KMS-11 (cell line): ENCODE measurements around the gene ABLIM2.

Experiments
- H2AFZ ChIP-seq: fragments of 200-600 bp; sonication (generic); 2 replicates; pipeline ENCODE4 v1.6.1; 2016; ENCODE audit warnings: antibody characterized with exemption, mixed run types, low read depth
- H3K27ac ChIP-seq: fragments of 200-600 bp; sonication (generic); 2 replicates; pipeline ENCODE4 v1.6.1; 2016; ENCODE audit warnings: mild to moderate bottlenecking, mixed run types
- H3K27me3 ChIP-seq: fragments of 200-600 bp; sonication (generic); 2 replicates; pipeline ENCODE4 v1.6.1; 2017; ENCODE audit warnings: mild to moderate bottlenecking, low read depth, mixed run types, moderate library complexity; ENCODE audit not compliant: insufficient read depth
- H3K36me3 ChIP-seq: fragments of 200-600 bp; sonication (generic); 2 replicates; pipeline ENCODE4 v1.6.1; 2017; ENCODE audit warnings: mild to moderate bottlenecking, mixed run types; ENCODE audit not compliant: insufficient read depth
- H3K4me1 ChIP-seq: fragments of 200-600 bp; sonication (generic); 2 replicates; pipeline ENCODE4 v1.6.1; 2016; ENCODE audit warnings: mild to moderate bottlenecking, low read depth, mixed run types; ENCODE audit not compliant: poor library complexity, severe bottlenecking
- H3K4me2 ChIP-seq: fragments of 200-600 bp; sonication (generic); 2 replicates; pipeline ENCODE4 v1.7.0; 2016; ENCODE audit warnings: mild to moderate bottlenecking, mixed run types
- H3K4me3 ChIP-seq: fragments of 200-600 bp; sonication (generic); IDR thresholded peaks from 2 replicates; pipeline ENCODE4 v1.6.1; 2017; ENCODE audit warnings: low read depth, low read length, mixed read lengths; ENCODE audit not compliant: insufficient read depth
- H3K79me2 ChIP-seq: fragments of 200-600 bp; sonication (generic); 2 replicates; pipeline ENCODE4 v1.6.1; 2016; ENCODE audit warnings: low read depth, mixed run types; ENCODE audit not compliant: insufficient read depth
- H3K9ac ChIP-seq: fragments of 200-600 bp; sonication (generic); 2 replicates; pipeline ENCODE4 v1.6.1; 2016; ENCODE audit warnings: mild to moderate bottlenecking, mixed run types
- H4K20me1 ChIP-seq: fragments of 200-600 bp; sonication (generic); 2 replicates; pipeline ENCODE4 v1.6.1; 2016; ENCODE audit warnings: mild to moderate bottlenecking, mixed run types; ENCODE audit not compliant: insufficient read depth
- CTCF ChIP-seq: fragments of 200-600 bp; sonication (generic); conservative IDR thresholded peaks from 2 replicates; pipeline ENCODE4 v1.6.1; 2017; ENCODE audit warnings: low read depth, mild to moderate bottlenecking, antibody characterized with exemption, low read length, moderate library complexity, mixed read lengths

ABLIM2 gene

GRCh38 chr4:8132947-8133705, 25.5 kb downstream of the ABLIM2 start:
- H3K27me3 ChIP-seq = no peaks in the 10 kb centered on the region
- H3K9ac ChIP-seq = no peak overlapping the region
- H3K79me2 ChIP-seq = no peaks in the 10 kb centered on the region
- H3K4me1 ChIP-seq = no peaks in the 10 kb centered on the region
- TF ChIP-seq CTCF = no peak
- H3K4me2 ChIP-seq = no peak overlapping the region
- no peak overlapping the region for H3K27ac ChIP-seq
- no peak overlapping the region for H2AFZ ChIP-seq
- no peaks in the 10 kb centered on the region for H4K20me1 ChIP-seq
- no peaks in the 10 kb centered on the region for H3K36me3 ChIP-seq
- no peak overlapping the region for H3K4me3 ChIP-seq

- Histone ChIP-seq H3K9ac (no peak overlapping the region), H3K4me3 (no peak overlapping the region), H3K36me3 (no peaks in the 10 kb centered on the region), H3K4me2 (no peak overlapping the region), H3K79me2 (no peaks in the 10 kb centered on the region), H4K20me1 (no peaks in the 10 kb centered on the region), H3K27me3 (no peaks in the 10 kb centered on the region), H2AFZ (no peak overlapping the region), H3K4me1 (no peaks in the 10 kb centered on the region), H3K27ac (no peak overlapping the region)
- TF ChIP-seq CTCF = no peak
Measured at GRCh38 chr4:8132400-8132799, 26.2 kb downstream of the ABLIM2 start.

GRCh38 chr4:8131826-8132225, 26.8 kb downstream of the ABLIM2 start:
- no peaks in the 10 kb centered on the region for H4K20me1 ChIP-seq
- no peak overlapping the region for H3K4me3 ChIP-seq
- H3K27me3 ChIP-seq = no peaks in the 10 kb centered on the region
- H2AFZ ChIP-seq = no peak overlapping the region
- no peak for TF ChIP-seq CTCF
- H3K4me2 ChIP-seq = no peak overlapping the region
- no peak overlapping the region for H3K9ac ChIP-seq
- H3K4me1 ChIP-seq = no peaks in the 10 kb centered on the region
- H3K36me3 ChIP-seq = no peaks in the 10 kb centered on the region
- H3K27ac ChIP-seq = no peak overlapping the region
- no peaks in the 10 kb centered on the region for H3K79me2 ChIP-seq

GRCh38 chr4:8131210-8131609, 27.4 kb downstream of the ABLIM2 start:
- H3K79me2 ChIP-seq = no peaks in the 10 kb centered on the region
- no peak overlapping the region for H3K4me3 ChIP-seq
- H2AFZ ChIP-seq = no peak overlapping the region
- H4K20me1 ChIP-seq = no peaks in the 10 kb centered on the region
- H3K27me3 ChIP-seq = no peaks in the 10 kb centered on the region
- H3K27ac ChIP-seq = no peak overlapping the region
- no peaks in the 10 kb centered on the region for H3K36me3 ChIP-seq
- no peak for TF ChIP-seq CTCF
- no peaks in the 10 kb centered on the region for H3K4me1 ChIP-seq
- H3K9ac ChIP-seq = no peak overlapping the region
- H3K4me2 ChIP-seq = no peak overlapping the region
